ENCODE measurements around the gene RFC5.
"Not testable (repeated sequence)": the region's sequence is repeated elsewhere in the genome, so short reads cannot be mapped to it uniquely, and the experiment has no call there.

Gene RFC5

GRCh38 chr12:118016424-118017264, at the start of gene RFC5:
TSS of gene RFC5 (plus strand) at chr12:118016703. CDS start at chr12:118016828, 125 bp downstream.
- DNase-seq = peak; percentile 98

- no peak for DNase-seq
These were observed 49.5 kb upstream of the RFC5 start for GRCh38 chr12:117967043-117967442.

- no peak for DNase-seq
These were observed 49.0 kb upstream of the RFC5 start for GRCh38 chr12:117967512-117967911.

- DNase-seq = no peak
These were observed 48.2 kb upstream of the RFC5 start for GRCh38 chr12:117968151-117968789.

GRCh38 chr12:117968826-117969659, 47.5 kb upstream of the RFC5 start, which contains the start of gene KSR2:
TSS of gene KSR2 (minus strand) at chr12:117968990. CDS start at chr12:117968255, 735 bp downstream.
- DNase-seq = peak; percentile 72

- no peak for DNase-seq
These were observed 46.2 kb upstream of the RFC5 start for GRCh38 chr12:117970334-117970733.

GRCh38 chr12:117972301-117972700, 44.2 kb upstream of the RFC5 start:
- DNase-seq = no peak

- DNase-seq = no peak
These were observed 41.5 kb upstream of the RFC5 start for GRCh38 chr12:117975006-117975405.

- DNase-seq = no peak
These were observed 39.1 kb upstream of the RFC5 start for GRCh38 chr12:117977373-117977772.

GRCh38 chr12:117980616-117981015, 35.9 kb upstream of the RFC5 start:
- no peak for DNase-seq

- no peak for DNase-seq
These were observed 35.2 kb upstream of the RFC5 start for GRCh38 chr12:117981267-117981666.

- no peak for DNase-seq
These were observed 31.3 kb upstream of the RFC5 start for GRCh38 chr12:117985182-117985581.

GRCh38 chr12:117986705-117987469, 29.6 kb upstream of the RFC5 start:
- no peak for DNase-seq

- DNase-seq = no peak
These were observed 21.7 kb upstream of the RFC5 start for GRCh38 chr12:117994551-117995438.

- DNase-seq = no peak
These were observed 17.8 kb upstream of the RFC5 start for GRCh38 chr12:117998719-117999118.

GRCh38 chr12:117999806-118000205, 16.7 kb upstream of the RFC5 start:
- DNase-seq = not testable (repeated sequence)

- no peak for DNase-seq
These were observed 5.6 kb upstream of the RFC5 start for GRCh38 chr12:118010903-118011302.

- DNase-seq = no peak
These were observed 5.1 kb upstream of the RFC5 start for GRCh38 chr12:118011377-118011776.

- DNase-seq = no peak
These were observed 4.5 kb upstream of the RFC5 start for GRCh38 chr12:118011961-118012360.

- DNase-seq = no peak
These were observed 3.2 kb upstream of the RFC5 start for GRCh38 chr12:118013283-118013682.

GRCh38 chr12:118015306-118015705, 1.2 kb upstream of the RFC5 start:
- no peak for DNase-seq

Measured in activated CD4-positive, alpha-beta T cell treated with anti-CD3 and anti-CD28 coated beads, Interleukin-2, Interleukin-6, amounts not matched to agents 100 ng/mL and 50 ng/mL, durations not matched to agents 16 hours and 8 hours (primary cell).